ENCODE results near the gene ATOH8. TPM values are rescaled to one million over a fixed set of nuclear protein-coding genes. Genes with fewer than 3 reads are reported as not detected.

ATOH8 gene
- polyA plus RNA-seq, 1 of the 3 experiments (the other 2 are of a cell fraction): 5.6 TPM

GRCh38 chr2:85781013-85781332 is 27.2 kb downstream of the ATOH8 start:
- ChIA-PET POLR2A (no interaction called here), CTCF (interaction anchor here (1.0 to 3.5 kb wide), 2 partner anchors 14 to 33 kb away, joined by 4 to 13 read pairs; no protein-coding TSS in a partner anchor)
- Histone ChIP-seq H3K4me3 (ENCODE audit: low read depth in 2 of 2, low read length in 1 of 2) (no peak overlapping the region), H4K20me1 (ENCODE audit: insufficient read depth) (no peaks in the 10 kb centered on the region), H3K36me3 (replicated peaks in 1 of 2; ENCODE audit: control insufficient read depth in 1 of 2, insufficient read depth in 2 of 2, low read length in 1 of 2) (peaks cover 0 to 18% of the 10 kb centered on the region in 2 experiments), H3K79me2 (ENCODE audit: insufficient read depth) (peaks cover 61% of the 10 kb centered on the region), H2AFZ (ENCODE audit: low read depth) (no peak overlapping the region), H3K4me2 (no peak overlapping the region), H3K27me3 (ENCODE audit: insufficient read depth) (no peaks in the 10 kb centered on the region), H3K9ac (no peak overlapping the region), H3F3A (replicated peaks; ENCODE audit: insufficient read depth) (peaks cover 11% of the 10 kb centered on the region), H3K9me3 (no peaks in the 10 kb centered on the region), H3K9me2 (no peaks in the 10 kb centered on the region), H3K4me1 (ENCODE audit: control insufficient read depth in 1 of 2, insufficient read depth in 2 of 2, low read depth in 1 of 2, low read length in 1 of 2) (peaks cover 5 to 7% of the 10 kb centered on the region in 2 experiments; a peak in 2 of 4 replicates), H3K27ac (ENCODE audit: low read depth in 2 of 2, low read length in 1 of 2) (no peak overlapping the region)
- TF ChIP-seq ELF1 (IDR thresholded peaks at IDR 0.05) (no peak), TAF1 (IDR thresholded peaks at IDR 0.05; ENCODE audit: borderline replicate concordance, low read depth, low read length) (no peak), GATA2 (CRISPR knock-in tag; IDR thresholded peaks at IDR 0.05) (no peak), SMC3 (IDR thresholded peaks at IDR 0.05; ENCODE audit: low read depth, low read length) (no peak), EZH2phosphoT487 (IDR thresholded peaks at IDR 0.05; ENCODE audit: borderline replicate concordance, low read depth) (no peak), RCOR1 (IDR thresholded peaks at IDR 0.05; ENCODE audit: low read length) (no peak), FOXJ3 (CRISPR knock-in tag; IDR thresholded peaks at IDR 0.05) (no peak), NRF1 (IDR thresholded peaks at IDR 0.05; ENCODE audit: low read depth, low read length) (no peak), JUND (IDR thresholded peaks at IDR 0.05) (no peak)
- TF ChIP-seq, protein P1, sequence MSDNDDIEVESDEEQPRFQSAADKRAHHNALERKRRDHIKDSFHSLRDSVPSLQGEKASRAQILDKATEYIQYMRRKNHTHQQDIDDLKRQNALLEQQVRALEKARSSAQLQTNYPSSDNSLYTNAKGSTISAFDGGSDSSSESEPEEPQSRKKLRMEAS (IDR thresholded peaks at IDR 0.05; ENCODE audit: low read depth): no peak
- TF ChIP-seq, protein P2, sequence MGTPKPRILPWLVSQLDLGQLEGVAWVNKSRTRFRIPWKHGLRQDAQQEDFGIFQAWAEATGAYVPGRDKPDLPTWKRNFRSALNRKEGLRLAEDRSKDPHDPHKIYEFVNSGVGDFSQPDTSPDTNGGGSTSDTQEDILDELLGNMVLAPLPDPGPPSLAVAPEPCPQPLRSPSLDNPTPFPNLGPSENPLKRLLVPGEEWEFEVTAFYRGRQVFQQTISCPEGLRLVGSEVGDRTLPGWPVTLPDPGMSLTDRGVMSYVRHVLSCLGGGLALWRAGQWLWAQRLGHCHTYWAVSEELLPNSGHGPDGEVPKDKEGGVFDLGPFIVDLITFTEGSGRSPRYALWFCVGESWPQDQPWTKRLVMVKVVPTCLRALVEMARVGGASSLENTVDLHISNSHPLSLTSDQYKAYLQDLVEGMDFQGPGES (IDR thresholded peaks at IDR 0.05; ENCODE audit: low read depth, low read length): no peak
- 92% methylated on average over 5 of the region's 5 CpGs for WGBS (ENCODE audit: low lambda C conversion rate)
- DNase-seq: no peak

GRCh38 chr2:85783796-85784195 is 30.0 kb downstream of the ATOH8 start:
- DNase-seq: no peak
- H3K9ac ChIP-seq: no peak overlapping the region
- H3K4me2 ChIP-seq: no peak overlapping the region
- no peak overlapping the region for H3K4me3 ChIP-seq (ENCODE audit: low read depth in 2 of 2, low read length in 1 of 2)
- H3K27me3 ChIP-seq (ENCODE audit: insufficient read depth): no peaks in the 10 kb centered on the region
- peaks cover 7 to 8% of the 10 kb centered on the region in 2 experiments; a peak in 3 of 4 replicates for H3K4me1 ChIP-seq (ENCODE audit: control insufficient read depth in 1 of 2, insufficient read depth in 2 of 2, low read depth in 1 of 2, low read length in 1 of 2)
- H3K9me2 ChIP-seq: no peaks in the 10 kb centered on the region
- ChIA-PET POLR2A (interaction anchor here (0.7 kb wide), 1 partner anchor 365 kb away, joined by 4 read pairs; the partner anchor contains the start of gene SH2D6), CTCF (interaction anchor here (1.3 to 4.9 kb wide), 3 partner anchors 31 to 55 kb away, joined by 5 to 23 read pairs (median 7); no protein-coding TSS in a partner anchor)
- H3K36me3 ChIP-seq (replicated peaks in 1 of 2; ENCODE audit: control insufficient read depth in 1 of 2, insufficient read depth in 2 of 2, low read length in 1 of 2): peaks cover 0 to 13% of the 10 kb centered on the region in 2 experiments
- no peaks in the 10 kb centered on the region for H3K9me3 ChIP-seq
- peaks cover 48% of the 10 kb centered on the region for H3K79me2 ChIP-seq (ENCODE audit: insufficient read depth)
- 94% methylated on average over 4 of the region's 7 CpGs for WGBS (ENCODE audit: low lambda C conversion rate)
- peaks cover 20% of the 10 kb centered on the region for H3F3A ChIP-seq (replicated peaks; ENCODE audit: insufficient read depth)
- H3K27ac ChIP-seq (ENCODE audit: low read depth in 2 of 2, low read length in 1 of 2): no peak overlapping the region
- no peaks in the 10 kb centered on the region for H4K20me1 ChIP-seq (ENCODE audit: insufficient read depth)
- no peak overlapping the region for H2AFZ ChIP-seq (ENCODE audit: low read depth)
- TF ChIP-seq FOXJ3 (CRISPR knock-in tag; IDR thresholded peaks at IDR 0.05): no peak
- no peak for TF ChIP-seq MXI1 (IDR thresholded peaks at IDR 0.05; ENCODE audit: low read depth, low read length)
- TF ChIP-seq, protein P3, sequence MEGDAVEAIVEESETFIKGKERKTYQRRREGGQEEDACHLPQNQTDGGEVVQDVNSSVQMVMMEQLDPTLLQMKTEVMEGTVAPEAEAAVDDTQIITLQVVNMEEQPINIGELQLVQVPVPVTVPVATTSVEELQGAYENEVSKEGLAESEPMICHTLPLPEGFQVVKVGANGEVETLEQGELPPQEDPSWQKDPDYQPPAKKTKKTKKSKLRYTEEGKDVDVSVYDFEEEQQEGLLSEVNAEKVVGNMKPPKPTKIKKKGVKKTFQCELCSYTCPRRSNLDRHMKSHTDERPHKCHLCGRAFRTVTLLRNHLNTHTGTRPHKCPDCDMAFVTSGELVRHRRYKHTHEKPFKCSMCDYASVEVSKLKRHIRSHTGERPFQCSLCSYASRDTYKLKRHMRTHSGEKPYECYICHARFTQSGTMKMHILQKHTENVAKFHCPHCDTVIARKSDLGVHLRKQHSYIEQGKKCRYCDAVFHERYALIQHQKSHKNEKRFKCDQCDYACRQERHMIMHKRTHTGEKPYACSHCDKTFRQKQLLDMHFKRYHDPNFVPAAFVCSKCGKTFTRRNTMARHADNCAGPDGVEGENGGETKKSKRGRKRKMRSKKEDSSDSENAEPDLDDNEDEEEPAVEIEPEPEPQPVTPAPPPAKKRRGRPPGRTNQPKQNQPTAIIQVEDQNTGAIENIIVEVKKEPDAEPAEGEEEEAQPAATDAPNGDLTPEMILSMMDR (IDR thresholded peaks at IDR 0.05): no peak
- no peak for TF ChIP-seq ELF1 (IDR thresholded peaks at IDR 0.05)
- TF ChIP-seq FOSL2 (IDR thresholded peaks at IDR 0.05; ENCODE audit: borderline replicate concordance, low read depth): no peak
- TF ChIP-seq MEF2A (IDR thresholded peaks at IDR 0.05; ENCODE audit: borderline replicate concordance, low read depth): no peak
- TF ChIP-seq TCF12 (IDR thresholded peaks at IDR 0.05): no peak
- TF ChIP-seq EP300 (IDR thresholded peaks at IDR 0.05; ENCODE audit: borderline replicate concordance in 1 of 2, low read depth in 1 of 2, low read length in 1 of 2): no peak
- no peak for TF ChIP-seq TAF1 (IDR thresholded peaks at IDR 0.05; ENCODE audit: borderline replicate concordance, low read depth, low read length)
- TF ChIP-seq FOXM1 (IDR thresholded peaks at IDR 0.05; ENCODE audit: low read depth): no peak
- TF ChIP-seq TEAD4 (IDR thresholded peaks at IDR 0.05; ENCODE audit: borderline replicate concordance, insufficient read depth): no peak
- TF ChIP-seq JUND (IDR thresholded peaks at IDR 0.05): no peak
- no peak for TF ChIP-seq RXRA (IDR thresholded peaks at IDR 0.05; ENCODE audit: borderline replicate concordance, low read depth)
- TF ChIP-seq, protein P1 (IDR thresholded peaks at IDR 0.05; ENCODE audit: low read depth): no peak
- no peak for TF ChIP-seq SMC3 (IDR thresholded peaks at IDR 0.05; ENCODE audit: low read depth, low read length)
- TF ChIP-seq, protein P2 (IDR thresholded peaks at IDR 0.05; ENCODE audit: low read depth, low read length): no peak
- TF ChIP-seq POLR2AphosphoS5 (IDR thresholded peaks at IDR 0.05; ENCODE audit: low read depth, low read length): no peak

All from SK-N-SH (cell line).